ENCODE measurements around the gene RAB42.

The RAB42 gene

DNA sequence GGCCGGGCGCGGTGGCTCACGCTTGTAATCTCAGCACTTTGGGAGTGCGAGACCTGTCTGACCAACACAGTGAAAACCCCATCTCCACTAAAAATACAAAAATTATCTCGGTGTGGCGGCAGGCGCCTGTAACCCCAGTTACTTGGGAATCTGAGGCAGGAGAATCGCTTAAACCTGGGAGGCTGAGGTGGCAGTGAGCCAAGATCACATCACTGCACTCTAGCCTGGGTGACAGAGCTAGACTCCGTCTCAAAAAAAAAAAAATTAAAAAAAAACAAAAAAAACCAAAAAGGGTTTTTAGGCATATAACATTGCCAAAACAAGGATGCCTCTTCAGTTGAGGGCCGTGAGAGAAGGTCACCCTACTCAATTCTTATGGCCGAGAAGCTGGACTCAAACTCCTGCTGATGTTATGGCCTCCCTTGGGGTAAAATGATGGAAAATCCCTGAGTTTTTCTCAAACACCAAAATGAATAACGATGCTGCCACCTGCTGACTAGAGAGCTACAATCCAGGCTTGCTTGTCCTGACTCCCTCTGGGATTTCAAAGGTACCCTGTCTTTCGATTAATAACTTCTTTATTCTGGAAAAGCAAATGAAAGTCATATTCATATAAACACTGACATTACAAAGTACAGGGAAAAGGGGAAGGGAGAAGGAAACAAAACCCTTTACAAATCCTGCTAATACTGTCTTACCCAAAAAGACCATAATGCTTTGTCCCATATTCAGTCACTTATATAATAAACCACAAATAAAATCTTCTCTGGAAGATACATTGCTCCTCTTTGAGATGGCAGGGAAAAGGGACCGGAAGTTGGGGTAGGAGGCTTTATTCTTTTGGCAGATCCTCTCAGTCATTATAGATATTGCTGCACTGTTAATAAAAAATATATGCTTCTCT lies 10.7 kb downstream of the RAB42 start:
- H3K4me1 Mint-ChIP-seq (ENCODE audit: low read depth), result peaks cover 2% of the 10 kb centered on the region
- peaks cover 5% of the 10 kb centered on the region for H3K36me3 Mint-ChIP-seq
- H3K27me3 Mint-ChIP-seq, result no peaks in the 10 kb centered on the region
- H3K9me3 Mint-ChIP-seq (ENCODE audit: low read depth), result no peaks in the 10 kb centered on the region
- H3K4me3 Mint-ChIP-seq, result no peak overlapping the region
- H3K27ac Mint-ChIP-seq, result no peak overlapping the region

DNA sequence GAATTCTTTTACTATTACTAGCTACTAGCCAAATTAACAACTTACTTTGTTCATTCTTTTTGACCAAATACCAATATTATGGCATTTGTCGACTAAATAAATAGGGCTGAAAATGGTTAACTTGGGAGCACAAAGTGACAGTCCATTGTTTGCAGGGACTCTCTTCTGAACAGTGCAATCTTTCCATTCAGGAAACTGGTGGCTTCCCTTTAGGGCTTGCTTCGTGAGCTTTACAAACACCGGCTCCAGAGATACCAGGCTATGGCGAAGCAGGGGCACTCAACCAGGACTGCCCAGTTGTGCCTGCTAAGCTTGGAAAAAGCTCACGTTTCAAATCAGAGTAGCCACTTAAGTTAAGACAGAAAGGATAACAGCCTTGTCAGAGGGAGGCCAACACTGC lies 12.3 kb downstream of the RAB42 start:
- peaks cover 5% of the 10 kb centered on the region for H3K36me3 Mint-ChIP-seq
- H3K27ac Mint-ChIP-seq, result no peak overlapping the region
- H3K9me3 Mint-ChIP-seq (ENCODE audit: low read depth), result no peaks in the 10 kb centered on the region
- H3K4me3 Mint-ChIP-seq, result no peak overlapping the region
- peaks cover 2% of the 10 kb centered on the region for H3K4me1 Mint-ChIP-seq (ENCODE audit: low read depth)
- H3K27me3 Mint-ChIP-seq, result no peaks in the 10 kb centered on the region

DNA sequence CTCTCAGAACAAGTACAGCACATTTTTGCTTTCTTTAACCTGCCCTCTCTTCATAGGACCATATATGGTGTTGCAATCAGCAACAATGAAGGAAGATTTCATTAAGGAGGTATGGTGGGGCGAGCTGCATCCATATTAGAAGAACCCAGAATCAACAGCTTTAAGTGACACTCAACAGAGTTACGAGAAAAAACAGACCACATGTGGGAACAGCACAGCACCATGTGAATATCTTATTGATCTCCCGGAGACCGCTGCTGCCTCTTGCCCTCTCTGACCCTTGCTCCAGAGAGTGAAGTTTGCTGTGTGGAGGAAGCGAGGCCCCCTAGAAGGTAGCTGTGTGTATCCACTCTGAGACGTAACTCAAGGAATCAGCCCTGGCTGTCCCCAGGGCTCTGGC lies 12.9 kb downstream of the RAB42 start:
- H3K9me3 Mint-ChIP-seq (ENCODE audit: low read depth), result no peaks in the 10 kb centered on the region
- H3K4me1 Mint-ChIP-seq (ENCODE audit: low read depth), result peaks cover 2% of the 10 kb centered on the region
- H3K36me3 Mint-ChIP-seq, result peaks cover 5% of the 10 kb centered on the region
- no peak overlapping the region for H3K27ac Mint-ChIP-seq
- H3K4me3 Mint-ChIP-seq, result no peak overlapping the region
- H3K27me3 Mint-ChIP-seq, result no peaks in the 10 kb centered on the region

DNA sequence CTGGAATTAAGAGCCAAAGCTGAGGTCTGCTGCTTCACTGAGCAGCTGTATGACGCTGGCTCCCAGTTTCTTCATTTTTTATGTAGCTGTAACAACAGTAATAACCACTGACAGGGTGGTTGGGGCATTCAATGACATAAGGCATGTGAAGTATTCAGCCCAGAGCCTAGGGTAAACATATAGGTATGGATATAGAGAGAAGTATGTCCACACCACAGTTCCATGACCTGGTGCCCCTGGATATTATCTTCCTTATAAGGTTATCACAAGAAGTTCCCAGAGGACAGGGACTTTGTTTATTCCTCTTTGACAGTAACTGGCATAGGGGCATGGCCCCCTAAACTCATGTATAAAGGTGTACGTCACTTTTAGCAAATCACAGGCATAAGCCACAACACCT lies 14.7 kb downstream of the RAB42 start:
- Mint-ChIP-seq H3K4me1 (ENCODE audit: low read depth) (no peaks in the 10 kb centered on the region), H3K27ac (no peak overlapping the region), H3K27me3 (no peaks in the 10 kb centered on the region), H3K9me3 (ENCODE audit: low read depth) (no peaks in the 10 kb centered on the region), H3K36me3 (peaks cover 4% of the 10 kb centered on the region), H3K4me3 (no peak overlapping the region)

DNA sequence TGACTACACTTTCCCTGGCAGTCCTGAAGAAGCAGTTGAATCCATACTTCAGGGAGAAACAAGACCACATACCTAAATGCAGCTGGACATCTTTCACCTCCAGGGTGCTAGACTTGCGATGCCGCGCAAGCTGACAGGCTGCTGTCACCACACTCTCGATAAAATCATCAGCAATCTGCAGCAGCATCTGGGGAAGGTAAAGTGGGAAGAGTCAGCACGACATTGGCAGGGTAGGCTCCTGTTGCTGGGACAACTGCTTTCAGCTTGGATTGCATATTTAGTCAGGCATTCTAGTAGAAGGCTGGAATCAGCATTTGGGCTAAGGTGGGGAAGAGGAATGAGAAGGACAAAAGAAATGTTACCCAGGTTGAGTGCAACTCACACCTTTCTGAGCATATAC lies 21.1 kb downstream of the RAB42 start:
- no peak overlapping the region for H3K4me3 Mint-ChIP-seq
- no peak overlapping the region for H3K27ac Mint-ChIP-seq
- H3K27me3 Mint-ChIP-seq, result no peaks in the 10 kb centered on the region
- no peaks in the 10 kb centered on the region for H3K4me1 Mint-ChIP-seq (ENCODE audit: low read depth)
- H3K36me3 Mint-ChIP-seq, result peaks cover 15% of the 10 kb centered on the region
- no peaks in the 10 kb centered on the region for H3K9me3 Mint-ChIP-seq (ENCODE audit: low read depth)

DNA sequence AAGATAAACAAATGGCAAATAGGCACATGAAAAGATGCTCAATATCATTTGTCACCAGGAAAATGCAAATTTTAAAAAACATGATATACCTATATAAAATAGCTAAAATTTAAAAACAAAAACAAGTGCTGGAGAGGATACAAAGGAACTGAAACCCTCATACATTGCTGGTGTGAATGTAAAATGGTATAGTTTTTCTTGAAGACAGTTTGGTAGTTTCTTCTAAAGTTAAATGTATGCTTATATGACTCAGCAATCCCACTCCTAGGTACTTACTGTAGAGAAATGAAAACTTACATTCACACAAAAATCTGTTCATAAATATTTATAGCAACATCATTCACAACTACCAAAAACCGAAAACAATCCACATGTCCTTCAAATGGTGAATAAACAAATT lies 39.6 kb downstream of the RAB42 start:
- Mint-ChIP-seq H3K36me3 (peaks cover 5% of the 10 kb centered on the region), H3K4me1 (ENCODE audit: low read depth) (peaks cover 10% of the 10 kb centered on the region), H3K9me3 (ENCODE audit: low read depth) (no peaks in the 10 kb centered on the region), H3K4me3 (no peak overlapping the region), H3K27me3 (no peaks in the 10 kb centered on the region), H3K27ac (no peak overlapping the region)

DNA sequence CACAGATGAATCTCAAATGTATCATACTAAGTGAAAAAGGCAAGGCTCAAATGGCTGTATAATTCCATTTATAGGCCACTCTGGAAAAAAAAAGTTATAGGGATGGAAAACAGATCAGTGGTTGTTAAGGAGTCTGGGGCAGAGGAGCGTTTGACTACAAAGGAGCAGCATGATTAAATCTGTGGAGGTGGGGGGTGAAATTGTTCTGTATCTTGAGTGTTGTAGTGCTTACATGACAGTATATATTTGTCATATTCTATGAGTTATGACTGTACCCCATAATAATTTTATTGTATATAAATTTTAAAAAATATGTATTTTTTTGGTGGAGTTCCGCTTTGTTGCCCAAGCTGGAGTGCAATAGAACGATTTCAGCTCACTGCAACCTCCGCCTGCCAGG lies 40.5 kb downstream of the RAB42 start:
- Mint-ChIP-seq H3K27me3 (no peaks in the 10 kb centered on the region), H3K9me3 (ENCODE audit: low read depth) (no peaks in the 10 kb centered on the region), H3K27ac (no peak overlapping the region), H3K4me3 (no peak overlapping the region), H3K4me1 (ENCODE audit: low read depth) (peaks cover 13% of the 10 kb centered on the region), H3K36me3 (peaks cover 5% of the 10 kb centered on the region)

DNA sequence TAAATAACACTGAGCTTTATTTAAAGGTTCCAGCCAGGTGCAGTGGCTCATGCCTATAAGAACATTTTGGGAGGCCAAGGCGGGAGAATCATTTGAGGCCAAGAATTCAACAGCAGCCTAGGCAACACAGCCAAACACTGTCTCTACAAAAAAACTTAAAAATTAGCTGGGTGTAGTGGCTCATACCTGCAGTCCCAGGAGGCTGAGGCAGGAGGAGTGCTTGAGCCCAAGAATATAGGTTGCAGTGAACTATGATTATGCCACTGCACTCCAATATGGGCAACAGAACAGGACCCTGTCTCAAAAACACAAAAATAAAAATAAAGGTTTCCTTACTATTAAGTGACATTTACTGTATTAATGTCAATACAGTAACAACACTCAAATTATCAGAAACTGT lies 48.7 kb downstream of the RAB42 start:
- H3K9me3 Mint-ChIP-seq (ENCODE audit: low read depth), result no peaks in the 10 kb centered on the region
- H3K4me1 Mint-ChIP-seq (ENCODE audit: low read depth), result peaks cover 55% of the 10 kb centered on the region
- peak overlapping the region; percentile 100 for H3K4me3 Mint-ChIP-seq
- H3K36me3 Mint-ChIP-seq, result peaks cover 2% of the 10 kb centered on the region
- H3K27me3 Mint-ChIP-seq, result no peaks in the 10 kb centered on the region
- H3K27ac Mint-ChIP-seq, result no peak overlapping the region

DNA sequence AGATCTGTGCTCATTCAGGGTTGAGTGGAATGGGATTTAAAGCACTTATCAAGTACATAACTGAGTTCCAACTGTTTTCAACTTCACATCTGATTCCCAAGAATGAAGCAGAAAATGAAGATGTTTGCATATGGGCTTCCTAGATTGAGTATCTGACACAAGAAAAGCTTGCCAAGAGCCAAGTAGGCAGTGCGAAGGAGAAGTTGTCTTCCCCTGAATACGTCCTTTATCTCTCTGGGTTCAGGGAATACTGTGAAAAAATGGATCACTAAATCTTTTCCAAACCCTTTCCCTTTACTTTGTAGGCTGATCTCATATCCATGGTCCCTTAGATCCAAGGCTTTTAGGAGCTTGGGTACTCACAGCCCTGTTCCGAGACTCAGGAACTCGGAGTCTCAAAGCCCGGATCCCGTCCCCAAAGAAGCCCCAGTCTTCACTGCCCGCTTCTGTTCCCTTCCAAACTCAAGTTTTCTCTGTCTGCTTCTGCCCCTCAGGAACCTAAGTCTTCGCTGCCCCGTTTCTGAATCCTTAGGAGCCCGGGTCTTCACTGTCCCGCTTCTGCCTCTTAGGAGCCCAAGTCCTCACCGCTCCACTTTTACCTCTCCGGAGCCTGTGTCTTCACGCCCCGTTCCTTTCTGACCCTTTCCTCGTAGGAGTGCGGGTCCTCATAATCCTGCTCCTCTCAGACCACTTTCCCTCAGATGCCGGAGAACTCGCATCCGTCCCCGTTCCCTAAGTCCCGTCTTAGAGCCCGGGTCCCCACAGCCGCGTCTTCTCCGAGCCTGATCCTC lies 50.2 kb downstream of the RAB42 start:
- Mint-ChIP-seq H3K27me3 (no peaks in the 10 kb centered on the region), H3K36me3 (peaks cover 2% of the 10 kb centered on the region), H3K27ac (peak overlapping the region; percentile 100), H3K4me3 (peak overlapping the region; percentile 100), H3K4me1 (ENCODE audit: low read depth) (peaks cover 52% of the 10 kb centered on the region), H3K9me3 (ENCODE audit: low read depth) (no peaks in the 10 kb centered on the region)

DNA sequence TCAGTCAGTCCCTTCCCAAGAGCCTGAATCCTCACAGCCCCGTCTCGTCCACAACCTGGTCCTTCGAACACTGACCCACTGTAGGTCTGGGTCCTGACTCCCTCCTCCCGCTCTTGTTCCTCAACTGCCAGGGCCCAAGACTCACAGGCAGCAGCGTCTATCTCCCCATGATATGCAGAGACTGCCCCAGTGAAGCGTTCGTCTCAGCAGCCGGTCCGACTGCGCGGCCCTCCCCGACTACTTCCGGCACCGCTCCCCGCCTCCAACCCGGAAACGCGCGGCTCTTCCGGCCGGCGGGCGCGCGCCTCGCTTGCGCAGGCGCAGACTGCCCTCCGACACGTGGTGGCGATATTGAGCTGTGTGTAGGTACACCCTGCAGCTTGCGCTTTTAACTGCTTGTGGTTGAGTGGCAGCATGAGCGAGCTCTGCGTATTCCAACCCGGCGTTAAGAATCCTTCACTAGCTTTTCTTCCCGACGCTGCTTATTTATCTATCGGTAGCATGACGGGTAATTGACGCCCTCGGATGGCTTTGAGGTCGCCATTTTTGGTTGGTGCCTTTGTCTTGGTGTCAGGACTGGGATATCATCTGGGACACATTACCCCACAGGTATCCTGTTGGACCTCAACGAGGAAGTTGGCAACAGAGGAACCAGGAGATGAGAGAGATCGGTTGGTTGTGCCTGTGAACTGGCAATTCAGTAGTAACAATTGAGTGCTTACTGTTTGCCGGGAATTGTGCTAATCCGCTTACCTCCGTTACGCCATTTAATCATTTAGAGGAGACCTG lies 51.0 kb downstream of the RAB42 start, which contains the start of gene TAF12:
Gene TAF12 (minus strand): TSS at position 221 of the 789 bp plus-strand sequence. CDS start 20,986 bp downstream, outside the sequence.
- H3K4me1 Mint-ChIP-seq (ENCODE audit: low read depth), result peaks cover 59% of the 10 kb centered on the region
- H3K27me3 Mint-ChIP-seq, result no peaks in the 10 kb centered on the region
- H3K9me3 Mint-ChIP-seq (ENCODE audit: low read depth), result no peaks in the 10 kb centered on the region

DNA sequence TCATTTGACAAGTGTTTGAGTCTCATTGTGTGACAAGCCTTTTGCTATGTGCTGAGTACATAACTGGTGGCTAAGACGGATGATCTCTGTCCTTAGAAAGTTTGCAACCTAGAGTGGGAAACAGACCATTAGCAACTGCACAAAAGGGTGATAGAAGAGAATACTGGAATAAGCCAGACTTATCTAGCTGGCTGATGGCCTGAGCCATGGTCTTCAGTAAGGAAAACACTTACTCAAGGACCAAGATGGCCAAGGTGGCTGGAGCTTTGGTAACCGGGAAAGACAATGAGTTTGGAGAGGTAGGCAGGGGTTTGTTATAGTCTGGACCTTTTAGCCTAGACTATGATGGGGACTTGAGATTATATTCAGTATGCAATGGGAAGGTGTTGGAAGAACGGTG lies 52.4 kb downstream of the RAB42 start:
- peak overlapping the region; percentile 100 for H3K4me3 Mint-ChIP-seq
- H3K27ac Mint-ChIP-seq, result peak overlapping the region; percentile 100
- H3K9me3 Mint-ChIP-seq (ENCODE audit: low read depth), result no peaks in the 10 kb centered on the region
- H3K36me3 Mint-ChIP-seq, result peaks cover 2% of the 10 kb centered on the region
- peaks cover 67% of the 10 kb centered on the region for H3K4me1 Mint-ChIP-seq (ENCODE audit: low read depth)
- no peaks in the 10 kb centered on the region for H3K27me3 Mint-ChIP-seq

More for the DNA sequence above, 51.0 kb downstream of the RAB42 start, which contains the start of gene TAF12:
- Mint-ChIP-seq H3K27ac (peak within 1 kb of the TSS; percentile 100), H3K4me3 (peak within 1 kb of the TSS; percentile 100), H3K36me3 (peaks cover 2% of the 10 kb centered on the region)
